HG02938 (cell line): Measurements from ENCODE around the gene CFAP46.
"Not testable (repeated sequence)": the region's sequence is repeated elsewhere in the genome, so short reads cannot be mapped to it uniquely, and the experiment has no call there.

Source experiments
- ATAC-seq: cut with Tn5 transposase; IDR thresholded peaks from one replicate; pipeline ENCODE4 v1.9.1; 2021; ENCODE audit warnings: mild to moderate bottlenecking, moderate library complexity; ENCODE audit not compliant: unreplicated experiment

CFAP46 gene

DNA sequence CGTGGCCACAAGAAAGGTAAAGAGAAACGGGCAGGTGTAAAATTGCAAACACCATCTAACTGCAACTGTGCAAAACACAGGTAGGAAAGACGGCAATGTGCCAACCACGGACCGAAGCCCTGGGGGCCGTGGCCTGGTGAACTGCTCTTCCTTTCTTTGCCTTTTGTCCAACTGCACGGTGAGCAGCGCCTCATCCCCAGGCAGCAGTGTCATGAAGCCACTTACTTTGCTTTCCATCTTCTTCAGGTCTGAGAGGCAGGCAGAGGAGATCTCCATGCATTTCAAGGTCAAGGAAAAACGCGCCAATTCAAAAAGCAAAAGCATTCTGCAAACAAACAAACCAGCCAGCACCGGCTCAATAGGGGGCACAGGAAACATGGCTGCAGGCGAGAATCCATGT, 12.9 kb downstream of the CFAP46 start:
- ATAC-seq: no peak

DNA sequence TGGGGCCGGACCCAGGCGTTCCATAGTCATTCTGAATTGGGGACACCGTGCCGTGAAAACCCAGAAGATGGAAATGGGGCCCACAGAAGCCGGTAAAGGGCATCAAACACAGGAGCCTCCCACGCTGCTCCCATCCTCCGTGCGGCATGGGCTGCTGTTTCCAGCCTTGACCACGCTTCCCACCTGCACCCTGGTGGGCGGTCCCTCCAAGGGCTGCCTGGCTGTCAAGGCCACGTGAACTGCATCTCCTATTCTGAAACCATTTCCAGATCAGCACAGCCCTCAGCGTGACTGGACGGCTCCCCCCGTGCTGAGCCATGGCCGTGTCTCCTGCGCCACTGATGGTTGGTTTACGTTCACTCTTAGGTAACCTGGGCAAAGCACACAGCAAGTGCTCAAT, 14.1 kb downstream of the CFAP46 start:
- ATAC-seq: no peak

DNA sequence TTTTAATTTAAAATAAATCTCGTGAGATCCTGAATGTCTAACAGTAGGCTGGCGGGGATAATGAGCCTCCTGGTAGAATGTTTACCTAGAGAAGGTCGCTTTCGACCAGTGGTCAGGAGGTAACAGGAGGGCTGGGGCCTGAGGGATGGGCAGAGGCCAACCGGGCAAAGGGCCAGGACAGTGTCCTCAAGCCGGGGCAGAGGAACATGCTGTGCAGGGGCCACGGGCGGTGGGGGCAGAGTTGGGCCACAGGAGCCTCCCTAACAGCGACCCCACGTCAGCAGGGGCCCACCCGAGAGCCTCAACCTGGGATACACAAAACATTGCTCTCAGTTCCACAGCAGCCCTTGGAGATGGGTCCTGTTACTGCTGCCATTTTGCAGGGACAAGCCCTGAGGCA, 14.5 kb downstream of the CFAP46 start:
- ATAC-seq: no peak

- ATAC-seq: no peak
Measured at GRCh38 chr10:132926777-132927650, 15.4 kb downstream of the CFAP46 start.

GRCh38 chr10:132926070-132926469, 16.3 kb downstream of the CFAP46 start:
- no peak for ATAC-seq

- ATAC-seq: no peak
Measured at GRCh38 chr10:132925614-132926013, 16.8 kb downstream of the CFAP46 start.

- ATAC-seq: no peak
Measured at GRCh38 chr10:132925071-132925561, 17.3 kb downstream of the CFAP46 start.

DNA sequence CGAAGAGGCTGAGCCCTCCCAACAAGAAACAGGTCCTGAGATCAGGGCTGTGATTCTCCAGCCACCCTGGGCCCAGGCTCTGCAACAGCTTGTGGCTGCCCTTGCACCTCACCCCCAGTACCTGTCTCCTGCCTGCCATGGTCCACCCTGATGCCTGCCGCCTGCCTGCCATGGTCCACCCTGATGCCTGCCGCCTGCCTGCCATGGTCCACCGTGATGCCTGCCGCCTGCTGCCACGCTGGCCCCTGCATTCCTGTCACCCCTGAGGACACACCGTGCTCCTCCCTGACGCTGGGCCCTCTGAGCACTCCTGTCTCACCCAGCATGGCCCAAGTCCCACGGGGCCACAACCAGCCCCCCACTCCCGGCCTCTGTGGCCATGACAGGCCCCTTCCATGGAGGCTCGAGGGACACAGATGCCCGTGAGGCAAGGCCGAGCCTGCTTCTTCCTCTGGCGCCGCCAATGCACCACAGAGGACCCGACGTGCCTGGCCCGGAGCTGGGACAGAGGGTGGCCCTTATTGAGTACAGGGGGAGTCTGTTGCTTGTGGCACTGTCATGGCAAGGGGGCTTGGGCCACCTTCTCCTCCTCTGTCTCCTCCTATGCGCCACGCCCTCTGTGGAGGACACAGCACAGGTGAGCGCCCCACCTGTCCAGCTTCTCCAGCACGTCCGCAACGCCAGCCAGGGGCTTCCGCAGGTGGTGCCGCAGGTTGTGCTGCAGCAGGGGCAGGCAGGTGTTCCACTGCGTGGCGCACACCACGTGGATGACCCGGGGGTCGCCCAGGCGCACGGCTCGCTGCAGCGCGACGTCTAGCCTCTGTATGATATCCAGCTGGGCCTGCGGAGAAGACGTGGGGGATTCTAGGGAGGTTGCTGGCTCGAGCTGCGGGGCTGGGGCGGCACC, 18.1 kb downstream of the CFAP46 start:
- ATAC-seq: no peak

GRCh38 chr10:132923384-132923783, 19.0 kb downstream of the CFAP46 start:
- ATAC-seq: not testable (repeated sequence)

DNA sequence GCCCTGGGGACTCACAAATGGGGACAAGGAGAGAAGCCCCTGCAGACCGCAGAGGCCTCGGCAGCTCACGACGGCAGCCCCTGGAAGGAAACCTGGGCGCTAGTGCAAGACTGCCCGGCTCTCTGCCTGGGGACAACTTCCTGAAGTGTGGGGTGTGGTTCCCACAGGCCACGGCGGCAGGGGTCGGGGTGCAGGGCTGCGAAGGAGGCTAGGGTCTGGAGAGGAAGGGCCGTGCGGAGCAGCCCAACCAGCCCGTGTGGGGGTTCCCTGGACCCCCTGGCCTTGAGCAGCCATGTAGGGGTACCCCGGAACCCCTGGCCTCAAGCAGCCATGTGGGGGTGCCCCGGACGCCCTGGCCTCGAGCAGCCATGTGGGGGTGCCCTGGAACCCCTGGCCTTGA, 19.5 kb downstream of the CFAP46 start:
- no peak for ATAC-seq

GRCh38 chr10:132921818-132922807, 20.3 kb downstream of the CFAP46 start:
- ATAC-seq: no peak

DNA sequence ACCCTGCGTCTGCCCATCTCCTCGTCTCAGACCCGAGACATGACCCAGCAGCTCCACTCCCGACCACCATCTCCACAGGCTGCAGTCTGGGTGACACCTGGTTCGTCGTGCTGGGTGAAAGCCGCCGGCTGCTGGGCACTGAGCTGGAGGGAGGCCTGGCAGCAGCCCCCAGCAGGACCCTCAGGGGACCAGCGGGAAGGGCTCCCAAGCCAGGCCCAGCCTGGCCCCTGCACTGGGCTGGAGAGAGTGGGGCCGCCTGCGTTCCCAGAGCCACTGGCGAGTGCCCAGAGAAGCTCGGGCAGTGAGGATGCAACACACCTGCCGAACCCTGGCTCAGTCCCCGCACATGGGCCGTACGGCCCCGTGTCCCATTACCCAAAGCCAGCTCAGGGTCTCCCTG, 21.3 kb downstream of the CFAP46 start:
- ATAC-seq: no peak

DNA sequence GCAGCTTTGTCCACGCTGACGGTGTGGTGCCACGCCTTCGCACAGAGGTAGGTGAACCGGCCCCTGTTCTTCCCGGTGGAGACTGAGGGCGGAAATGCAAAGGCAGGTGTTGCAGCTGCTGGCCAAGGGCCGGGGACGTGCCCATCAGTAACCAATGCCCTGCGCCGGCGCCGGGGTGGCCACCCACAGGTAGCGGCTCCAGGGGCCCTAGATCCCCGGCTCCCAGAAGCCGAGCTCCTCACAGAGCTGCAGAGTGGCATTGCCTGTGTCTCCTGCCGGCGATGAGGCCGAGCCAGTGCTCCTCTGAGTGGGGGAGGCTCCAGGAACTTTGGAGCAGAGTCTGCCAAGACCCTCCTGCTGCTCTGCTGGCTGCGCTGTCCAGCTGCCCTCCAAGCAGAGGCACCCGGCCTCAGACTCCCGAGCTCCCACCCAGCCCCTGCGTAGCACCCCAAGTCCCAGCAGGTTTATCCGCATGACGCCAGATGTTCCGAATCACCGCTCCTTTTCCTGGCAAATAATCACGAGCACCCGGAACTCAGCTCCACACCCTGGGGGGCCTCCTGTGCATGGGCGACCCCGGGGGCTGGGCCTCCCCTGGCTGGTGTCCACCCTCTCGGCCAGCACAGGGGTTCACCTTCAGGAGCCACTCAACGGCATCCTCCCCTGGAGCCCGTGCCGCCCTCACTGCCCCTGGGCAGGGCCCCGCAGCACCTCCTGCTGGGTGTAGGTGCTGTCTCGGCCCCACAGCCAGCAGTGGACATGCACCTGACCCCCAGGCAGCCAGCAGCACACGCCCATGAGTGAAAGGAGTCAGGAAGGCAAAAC, 22.1 kb downstream of the CFAP46 start:
- ATAC-seq: no peak

DNA sequence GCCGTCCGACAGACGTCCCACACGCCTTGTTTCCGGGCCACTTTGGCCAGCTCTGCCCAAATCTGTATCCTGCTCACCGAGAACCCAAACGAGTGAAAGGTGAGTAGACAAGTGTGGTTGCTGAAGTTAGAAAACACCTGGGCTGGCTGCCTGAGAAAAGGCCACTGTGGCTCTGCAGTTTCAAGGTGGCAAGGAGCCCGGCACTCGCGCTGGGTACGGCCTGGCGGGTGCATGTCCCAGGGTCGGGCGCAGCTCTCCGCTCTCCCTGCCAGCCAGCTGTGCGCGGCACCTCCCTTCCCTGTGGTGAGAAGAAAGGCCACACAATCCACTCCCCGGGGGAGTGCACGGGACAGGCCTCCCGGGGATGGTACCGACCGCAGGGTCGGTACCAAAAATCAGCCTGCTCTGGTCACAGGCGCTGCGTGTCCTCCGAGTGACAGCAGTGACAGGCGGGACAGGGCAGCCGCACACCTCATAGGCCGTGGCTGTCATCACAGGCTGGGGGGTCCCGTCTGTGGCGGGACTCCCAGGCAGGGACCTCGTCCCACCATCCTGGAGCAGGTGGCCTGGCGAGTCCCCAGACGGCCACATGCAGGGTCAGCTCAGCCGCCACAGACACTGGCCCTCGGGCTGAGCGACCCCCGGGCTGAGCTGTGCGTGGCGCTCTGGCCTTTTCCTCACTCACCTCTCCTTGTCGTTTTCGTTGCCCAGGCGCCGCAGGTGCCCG, 22.8 kb downstream of the CFAP46 start:
- ATAC-seq: no peak

DNA sequence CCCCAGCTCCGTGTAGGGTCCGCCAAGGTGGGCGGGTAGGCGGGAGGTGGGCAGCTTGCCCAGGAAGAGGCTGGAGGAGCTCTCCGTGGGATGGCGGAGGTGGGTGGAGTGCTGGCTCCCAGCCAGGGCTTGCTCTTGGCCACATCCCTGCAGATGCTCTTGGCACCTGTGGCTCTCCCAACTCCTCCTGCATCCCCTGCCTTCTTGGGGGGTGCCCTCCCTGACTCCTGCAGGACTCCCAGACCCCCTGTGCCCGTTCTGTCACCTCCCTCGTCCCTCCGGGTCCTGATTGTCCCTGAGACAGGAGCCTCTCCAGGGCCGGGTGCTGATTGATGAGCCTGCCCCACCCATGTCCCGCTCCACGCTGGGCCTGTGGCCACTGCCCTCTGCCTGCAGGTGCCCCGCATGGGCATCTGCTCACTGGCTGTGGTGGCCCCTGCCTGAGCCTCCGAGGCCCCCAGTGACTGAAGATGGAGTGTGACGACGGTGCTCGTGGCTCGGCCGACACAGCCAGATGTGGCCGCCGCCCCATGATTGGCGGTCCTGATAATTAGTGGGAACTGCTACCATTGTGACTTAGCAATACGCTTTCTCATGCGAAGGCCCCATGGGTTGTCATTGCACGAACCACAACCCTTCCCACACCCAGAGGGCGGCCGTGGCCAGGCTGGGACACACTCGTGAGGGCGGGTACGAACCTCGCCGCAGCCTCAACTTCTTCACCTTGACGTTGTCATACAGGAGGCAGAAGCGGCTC, 23.6 kb downstream of the CFAP46 start:
- ATAC-seq: no peak

DNA sequence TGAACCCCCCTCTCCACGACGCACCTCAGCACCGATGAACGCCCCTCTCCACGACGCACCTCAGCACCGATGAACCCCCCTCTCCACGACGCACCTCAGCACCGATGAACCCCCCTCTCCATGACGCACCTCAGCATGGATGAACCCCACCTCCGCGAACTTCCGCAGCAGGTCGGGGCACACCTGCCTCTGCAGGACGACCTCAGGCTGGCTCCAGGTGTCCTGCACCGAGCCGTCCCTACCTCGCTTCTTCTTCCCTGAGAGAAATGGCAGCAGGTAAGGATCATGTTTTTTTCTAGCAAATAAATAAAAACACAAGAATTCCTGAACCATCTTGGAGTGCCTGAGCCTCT, 24.1 kb downstream of the CFAP46 start:
- ATAC-seq: no peak

DNA sequence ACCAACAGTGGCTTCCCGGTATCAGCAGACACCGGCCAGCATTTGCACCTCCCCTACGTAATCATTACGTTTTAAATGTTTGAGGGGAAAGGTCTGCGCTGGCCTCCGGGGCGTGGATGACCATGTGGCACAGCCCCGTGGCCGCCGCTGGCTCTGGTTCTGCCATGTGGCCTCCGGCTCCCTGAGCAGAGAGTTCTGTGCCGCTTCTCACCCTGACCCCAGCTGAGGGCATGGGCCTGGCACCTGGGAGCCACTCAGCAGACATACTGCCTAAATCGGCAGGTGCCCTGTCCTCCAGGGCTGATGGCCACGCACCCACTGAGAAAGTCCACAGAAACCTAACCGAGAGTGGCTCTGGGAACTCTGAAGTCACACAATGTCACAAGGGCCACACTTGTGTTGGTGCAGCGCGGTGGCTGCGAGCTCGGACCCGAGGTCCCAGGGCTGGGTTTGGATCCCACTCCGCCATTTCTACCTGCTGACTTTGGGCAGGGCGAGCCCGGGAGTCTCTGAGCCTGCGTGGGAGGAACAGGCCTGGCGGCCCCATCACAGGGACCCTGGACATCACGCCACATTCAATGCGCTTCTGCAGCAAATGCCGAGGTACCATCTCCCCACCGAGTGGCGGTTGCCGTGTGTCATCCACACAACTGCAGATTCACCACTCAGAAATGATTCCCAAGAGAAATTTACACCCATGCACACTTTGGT, 25.3 kb downstream of the CFAP46 start:
- ATAC-seq: no peak

DNA sequence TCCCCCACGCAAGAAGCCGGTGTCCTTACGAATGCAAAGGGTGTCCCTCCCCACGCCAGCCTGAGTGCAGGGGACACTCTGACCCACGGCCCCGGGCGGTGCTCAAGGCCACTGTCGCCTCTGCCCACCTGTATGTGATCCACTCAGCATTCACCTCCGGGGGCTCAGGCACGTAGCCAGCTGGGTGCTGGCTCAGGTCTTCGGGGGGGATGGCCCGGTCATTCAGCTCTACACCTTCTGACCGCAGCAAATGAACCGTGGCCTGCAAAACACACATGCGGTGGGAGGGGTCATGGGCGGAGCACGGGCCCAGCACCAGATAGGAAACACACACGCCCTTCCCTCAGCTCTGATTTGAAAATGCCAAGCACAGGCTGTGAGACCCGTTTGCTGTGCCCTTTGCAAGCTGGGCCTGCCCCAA, 25.9 kb downstream of the CFAP46 start:
- no peak for ATAC-seq
